Thyroid gland (tissue), 4 donors: ENCODE data around the gene SMO. TPM values are rescaled to one million over a fixed set of nuclear protein-coding genes. Genes with fewer than 3 reads are reported as not detected.

Experiments used
- DNase-seq, 2 donors: peaks; one replicate each; pipeline ENCODE4 v3.0.0-alpha.2; 2019
- H3K27ac ChIP-seq, 3 donors: fragments of 200-600 bp; sonication (generic); 1 replicate in 2 of 3; 2 replicates in 1 of 3; pipeline ENCODE4 v1.5.1; 2016 to 2019; ENCODE audit warnings: mild to moderate bottlenecking in 1 of 3, moderate library complexity in 1 of 3
- H3K27me3 ChIP-seq: fragments of 200-600 bp; sonication (generic); one replicate; pipeline ENCODE4 v1.5.1; 2019
- H3K36me3 ChIP-seq, 2 donors: fragments of 200-600 bp; sonication (generic); one replicate each; pipeline ENCODE4 v1.5.1; 2016 to 2019
- H3K4me1 ChIP-seq, 2 donors: fragments of 200-600 bp; sonication (generic); one replicate each; pipeline ENCODE4 v1.5.1; 2017 to 2019
- H3K4me3 ChIP-seq, 3 donors: fragments of 200-600 bp; sonication (generic); replicated peaks in 1 of 3; 1 replicate in 2 of 3; 2 replicates in 1 of 3; pipeline ENCODE4 v1.5.1; 2016; ENCODE audit warnings: mild to moderate bottlenecking in 1 of 3
- H3K9me3 ChIP-seq: fragments of 200-600 bp; sonication (generic); one replicate; pipeline ENCODE4 v1.5.1; 2017
- POLR2A ChIP-seq, 2 donors: fragments of 450-650 bp; IDR thresholded peaks; one replicate each; pipeline ENCODE4 v1.6.1; 2017; ENCODE audit warnings: antibody characterized with exemption in 2 of 2, mild to moderate bottlenecking in 2 of 2, moderate library complexity in 1 of 2
- WGBS, 2 donors: methylation state at CpG; one replicate each; pipeline ENCODE4 v1.1.5; 2017; 5-methylcytosine and 5-hydroxymethylcytosine counted together
- intact Hi-C: fragments of 100-400 bp; cut with DNase I; formaldehyde crosslinking; loops from one replicate; pipeline ENCODE4 v1.15.1; 2023
- total RNA-seq, 4 donors: library from RNA; depleted of rRNA; stranded (reverse); fragments of >200 nt; gene quantifications; one replicate each; pipeline ENCODE4 v1.2.3, GENCODE V29; 2016
- TF ChIP-seq, protein P1 (sequence below), 6 experiments: fragments of 200-600 bp in 3 of 6; fragments of 450-650 bp in 3 of 6; sonication (generic) in 3 of 6; IDR thresholded peaks; one replicate each; pipeline ENCODE4 v1.5.1; 2016 to 2019; ENCODE audit warnings: antibody characterized with exemption in 6 of 6, mild to moderate bottlenecking in 2 of 6, inconsistent platforms in 1 of 6, moderate library complexity in 1 of 6

The SMO gene
- total RNA-seq, 4 donors from 2014 or later: 10.5 to 17.4 (median 14.7) TPM

DNA sequence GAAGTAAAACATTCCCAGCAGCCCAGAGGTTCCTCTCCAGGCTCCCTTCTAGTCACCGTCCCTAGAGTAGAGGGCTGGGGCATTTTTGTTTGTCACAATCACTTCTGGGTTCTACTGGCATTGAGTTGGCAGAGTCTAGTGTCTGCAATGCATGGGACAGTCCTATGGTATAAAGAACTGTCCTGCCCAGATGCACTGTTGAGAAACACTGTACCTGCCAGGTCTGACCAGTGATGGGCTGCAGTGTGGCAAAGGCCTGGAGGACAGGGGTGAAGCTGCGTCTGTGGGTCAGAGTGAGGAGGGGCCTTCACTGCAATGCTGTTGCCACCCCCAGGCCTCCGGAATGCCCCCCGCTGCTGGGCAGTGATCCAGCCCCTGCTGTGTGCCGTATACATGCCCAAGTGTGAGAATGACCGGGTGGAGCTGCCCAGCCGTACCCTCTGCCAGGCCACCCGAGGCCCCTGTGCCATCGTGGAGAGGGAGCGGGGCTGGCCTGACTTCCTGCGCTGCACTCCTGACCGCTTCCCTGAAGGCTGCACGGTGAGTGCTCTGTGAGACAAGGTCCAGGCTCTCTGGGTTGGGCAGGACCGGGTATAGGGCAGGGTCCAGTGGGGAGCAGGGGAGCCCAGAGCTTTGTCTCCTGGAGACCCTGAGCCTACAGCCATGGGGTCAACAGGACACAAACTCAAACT lies 14.8 kb downstream of the SMO start:
- Histone ChIP-seq H3K4me1 (no peaks in the 10 kb centered on the region), H3K4me3 (no peak overlapping the region), H3K27ac (no peak overlapping the region), H3K36me3 (no peaks in the 10 kb centered on the region), H3K27me3 (no peaks in the 10 kb centered on the region), H3K9me3 (no peaks in the 10 kb centered on the region)
- WGBS, 2 donors: 84 to 88% methylated on average over 1 to 8 of the region's 14 CpGs
- TF ChIP-seq, protein P1, sequence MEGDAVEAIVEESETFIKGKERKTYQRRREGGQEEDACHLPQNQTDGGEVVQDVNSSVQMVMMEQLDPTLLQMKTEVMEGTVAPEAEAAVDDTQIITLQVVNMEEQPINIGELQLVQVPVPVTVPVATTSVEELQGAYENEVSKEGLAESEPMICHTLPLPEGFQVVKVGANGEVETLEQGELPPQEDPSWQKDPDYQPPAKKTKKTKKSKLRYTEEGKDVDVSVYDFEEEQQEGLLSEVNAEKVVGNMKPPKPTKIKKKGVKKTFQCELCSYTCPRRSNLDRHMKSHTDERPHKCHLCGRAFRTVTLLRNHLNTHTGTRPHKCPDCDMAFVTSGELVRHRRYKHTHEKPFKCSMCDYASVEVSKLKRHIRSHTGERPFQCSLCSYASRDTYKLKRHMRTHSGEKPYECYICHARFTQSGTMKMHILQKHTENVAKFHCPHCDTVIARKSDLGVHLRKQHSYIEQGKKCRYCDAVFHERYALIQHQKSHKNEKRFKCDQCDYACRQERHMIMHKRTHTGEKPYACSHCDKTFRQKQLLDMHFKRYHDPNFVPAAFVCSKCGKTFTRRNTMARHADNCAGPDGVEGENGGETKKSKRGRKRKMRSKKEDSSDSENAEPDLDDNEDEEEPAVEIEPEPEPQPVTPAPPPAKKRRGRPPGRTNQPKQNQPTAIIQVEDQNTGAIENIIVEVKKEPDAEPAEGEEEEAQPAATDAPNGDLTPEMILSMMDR (IDR thresholded peaks at IDR 0.05): no peak
- TF ChIP-seq POLR2A (IDR thresholded peaks at IDR 0.05): no peak
- intact Hi-C loops: no loop called here
- no peak for DNase-seq

DNA sequence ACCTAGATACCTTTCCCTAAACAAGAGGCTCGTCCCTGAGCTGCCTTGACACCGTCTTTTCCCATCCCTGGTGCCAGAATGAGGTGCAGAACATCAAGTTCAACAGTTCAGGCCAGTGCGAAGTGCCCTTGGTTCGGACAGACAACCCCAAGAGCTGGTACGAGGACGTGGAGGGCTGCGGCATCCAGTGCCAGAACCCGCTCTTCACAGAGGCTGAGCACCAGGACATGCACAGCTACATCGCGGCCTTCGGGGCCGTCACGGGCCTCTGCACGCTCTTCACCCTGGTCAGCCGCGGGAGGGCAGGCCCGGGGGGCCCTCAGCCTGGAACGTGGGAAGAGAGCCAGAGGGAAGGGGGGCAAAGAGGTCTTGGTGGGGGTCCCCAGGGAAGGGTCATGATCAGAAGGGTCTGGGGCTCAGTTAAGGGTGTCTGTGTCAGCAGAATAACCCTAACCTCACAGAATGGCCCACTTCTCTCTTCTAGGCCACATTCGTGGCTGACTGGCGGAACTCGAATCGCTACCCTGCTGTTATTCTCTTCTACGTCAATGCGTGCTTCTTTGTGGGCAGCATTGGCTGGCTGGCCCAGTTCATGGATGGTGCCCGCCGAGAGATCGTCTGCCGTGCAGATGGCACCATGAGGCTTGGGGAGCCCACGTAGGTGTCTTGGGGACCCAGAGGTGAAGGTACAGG lies 16.8 kb downstream of the SMO start:
- TF ChIP-seq, protein P1 (IDR thresholded peaks at IDR 0.05): no peak
- no peak for TF ChIP-seq POLR2A (IDR thresholded peaks at IDR 0.05)
- H3K4me3 ChIP-seq: no peak overlapping the region
- H3K9me3 ChIP-seq: no peaks in the 10 kb centered on the region
- intact Hi-C loops: no loop called here
- no peaks in the 10 kb centered on the region for H3K4me1 ChIP-seq
- WGBS, 2 donors: 69 to 89% methylated on average over 16 to 22 of the region's 29 CpGs
- no peak for DNase-seq
- H3K27ac ChIP-seq: no peak overlapping the region
- no peaks in the 10 kb centered on the region for H3K27me3 ChIP-seq
- H3K36me3 ChIP-seq: no peaks in the 10 kb centered on the region

DNA sequence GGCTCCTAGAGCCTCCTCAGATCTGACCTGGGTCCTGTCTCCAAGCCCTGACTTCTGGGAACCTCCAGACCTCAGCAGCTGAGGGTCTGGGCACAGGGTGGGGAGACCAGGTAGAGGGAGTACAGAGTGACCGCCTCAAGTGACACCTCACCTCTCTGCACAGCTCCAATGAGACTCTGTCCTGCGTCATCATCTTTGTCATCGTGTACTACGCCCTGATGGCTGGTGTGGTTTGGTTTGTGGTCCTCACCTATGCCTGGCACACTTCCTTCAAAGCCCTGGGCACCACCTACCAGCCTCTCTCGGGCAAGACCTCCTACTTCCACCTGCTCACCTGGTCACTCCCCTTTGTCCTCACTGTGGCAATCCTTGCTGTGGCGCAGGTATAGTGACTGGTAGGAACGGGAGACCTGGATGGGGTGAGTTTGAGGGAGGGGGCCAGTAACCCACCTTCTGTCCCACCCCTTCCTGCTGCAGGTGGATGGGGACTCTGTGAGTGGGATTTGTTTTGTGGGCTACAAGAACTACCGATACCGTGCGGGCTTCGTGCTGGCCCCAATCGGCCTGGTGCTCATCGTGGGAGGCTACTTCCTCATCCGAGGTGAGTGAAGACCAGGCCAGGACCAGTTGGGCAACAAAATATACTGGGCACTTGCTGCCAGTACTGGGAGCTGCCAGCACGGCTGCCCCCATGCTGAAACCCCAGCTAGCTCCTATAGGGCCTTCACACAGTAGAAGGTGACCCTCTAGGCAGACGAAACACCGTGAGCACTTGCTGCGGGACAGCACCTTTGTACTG lies 17.8 kb downstream of the SMO start:
- Histone ChIP-seq H3K9me3 (no peaks in the 10 kb centered on the region), H3K27ac (no peak overlapping the region), H3K4me3 (no peak overlapping the region), H3K36me3 (no peaks in the 10 kb centered on the region), H3K27me3 (no peaks in the 10 kb centered on the region), H3K4me1 (no peaks in the 10 kb centered on the region)
- no peak for TF ChIP-seq POLR2A (IDR thresholded peaks at IDR 0.05)
- TF ChIP-seq, protein P1 (IDR thresholded peaks at IDR 0.05): no peak
- intact Hi-C loops: no loop called here
- DNase-seq: no peak
- 94 to 95% methylated on average over 15 to 18 of the region's 18 CpGs for WGBS, 2 donors

DNA sequence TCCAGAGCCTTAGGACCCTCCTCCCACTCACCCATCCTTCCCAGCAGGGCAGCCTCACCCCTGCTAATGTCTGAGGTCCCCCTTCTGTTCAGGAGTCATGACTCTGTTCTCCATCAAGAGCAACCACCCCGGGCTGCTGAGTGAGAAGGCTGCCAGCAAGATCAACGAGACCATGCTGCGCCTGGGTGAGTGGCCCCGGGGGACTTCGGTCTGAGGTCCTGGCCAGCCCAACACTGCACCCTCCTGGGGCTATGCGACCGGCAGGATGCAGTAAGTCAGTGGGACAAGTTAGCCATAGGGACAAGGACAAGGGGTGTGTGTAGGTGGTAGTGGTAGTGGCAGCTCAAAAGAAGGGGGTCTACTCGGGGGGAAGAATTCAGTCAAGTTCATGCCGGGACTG lies 20.2 kb downstream of the SMO start:
- TF ChIP-seq, protein P1 (IDR thresholded peaks at IDR 0.05): no peak
- no peak for TF ChIP-seq POLR2A (IDR thresholded peaks at IDR 0.05)
- no peaks in the 10 kb centered on the region for H3K27me3 ChIP-seq
- WGBS, 2 donors: 45 to 70% methylated on average over 9 of the region's 9 CpGs
- H3K36me3 ChIP-seq: peaks cover 0 to 2% of the 10 kb centered on the region in 2 donors
- H3K27ac ChIP-seq: no peak overlapping the region
- no peak overlapping the region for H3K4me3 ChIP-seq
- peak in 1 of 2 donors; percentile 30 for DNase-seq
- H3K9me3 ChIP-seq: no peaks in the 10 kb centered on the region
- H3K4me1 ChIP-seq: no peaks in the 10 kb centered on the region
- intact Hi-C loops: no loop called here
